GM10847 (cell line): Measurements from ENCODE around the gene KREMEN2.

Source experiments
- POLR2A ChIP-seq: IDR thresholded peaks from 2 replicates; pipeline ENCODE4 v1.6.1; 2011; ENCODE audit not compliant: insufficient read length; ENCODE audit errors: extremely low read depth

The KREMEN2 gene

DNA sequence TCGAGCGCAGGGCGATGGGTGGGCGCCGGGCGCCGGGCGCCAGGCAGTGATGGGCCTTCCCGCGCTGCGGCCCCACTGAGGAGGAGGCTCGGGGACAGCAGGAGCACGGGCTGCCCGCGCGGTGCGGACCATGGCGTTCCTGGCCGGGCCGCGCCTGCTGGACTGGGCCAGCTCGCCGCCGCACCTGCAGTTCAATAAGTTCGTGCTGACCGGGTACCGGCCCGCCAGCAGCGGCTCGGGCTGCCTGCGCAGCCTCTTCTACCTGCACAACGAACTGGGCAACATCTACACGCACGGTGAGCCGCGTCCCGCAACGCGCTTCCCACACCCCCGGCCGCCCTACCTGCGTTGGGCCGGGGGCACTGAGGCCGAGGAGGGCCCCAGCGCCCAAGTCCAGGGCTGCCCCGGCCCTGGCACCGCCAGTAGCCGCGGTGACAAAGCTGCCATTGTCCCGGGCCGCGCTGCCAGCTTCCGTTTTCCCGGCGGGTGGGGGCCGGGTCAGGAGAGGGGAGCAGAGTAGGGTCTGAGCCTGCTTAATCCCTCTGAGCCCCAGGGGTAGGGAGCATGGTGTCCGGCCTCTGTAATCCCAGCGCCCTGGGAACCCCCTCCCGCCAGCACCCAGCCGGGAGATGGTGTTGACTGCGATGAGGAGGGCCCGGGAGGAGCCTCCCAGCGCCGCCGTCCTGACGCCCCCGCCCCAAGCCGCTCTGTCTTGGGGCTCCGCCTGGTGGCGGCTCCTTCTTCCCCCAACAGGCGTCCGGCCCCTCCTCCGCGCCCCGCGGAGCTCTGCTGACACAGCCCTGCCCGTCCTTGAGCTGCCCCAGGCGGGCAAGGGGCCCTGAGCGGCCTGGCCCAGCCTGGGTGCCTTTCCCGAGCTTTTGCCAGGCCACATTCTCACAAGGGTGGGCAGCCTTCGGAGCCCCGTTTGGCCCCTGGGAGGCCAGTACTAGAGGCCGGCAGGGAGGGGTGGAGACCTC lies 5.8 kb downstream of the KREMEN2 start:
- TF ChIP-seq POLR2A: no peak

DNA sequence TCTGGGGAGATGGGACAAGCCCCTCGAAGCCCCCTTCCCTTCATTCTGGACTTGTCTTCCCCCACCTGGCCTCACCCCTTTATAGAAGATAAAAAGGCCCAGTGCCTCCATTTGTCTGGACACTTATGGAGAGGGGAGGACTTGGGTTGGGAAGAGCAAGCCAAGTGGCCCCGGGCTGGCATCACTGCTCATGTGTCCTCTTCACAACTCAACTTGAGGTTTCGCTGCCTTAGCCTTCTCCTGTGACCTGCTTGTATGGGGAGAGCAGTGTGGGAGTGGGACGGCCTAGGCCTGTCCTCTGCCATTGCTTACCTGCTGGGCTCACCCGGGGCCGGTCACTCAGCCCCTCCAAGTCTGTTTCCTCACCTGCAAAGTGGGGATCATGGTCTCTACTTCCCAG lies 6.5 kb downstream of the KREMEN2 start:
- TF ChIP-seq POLR2A: no peak

DNA sequence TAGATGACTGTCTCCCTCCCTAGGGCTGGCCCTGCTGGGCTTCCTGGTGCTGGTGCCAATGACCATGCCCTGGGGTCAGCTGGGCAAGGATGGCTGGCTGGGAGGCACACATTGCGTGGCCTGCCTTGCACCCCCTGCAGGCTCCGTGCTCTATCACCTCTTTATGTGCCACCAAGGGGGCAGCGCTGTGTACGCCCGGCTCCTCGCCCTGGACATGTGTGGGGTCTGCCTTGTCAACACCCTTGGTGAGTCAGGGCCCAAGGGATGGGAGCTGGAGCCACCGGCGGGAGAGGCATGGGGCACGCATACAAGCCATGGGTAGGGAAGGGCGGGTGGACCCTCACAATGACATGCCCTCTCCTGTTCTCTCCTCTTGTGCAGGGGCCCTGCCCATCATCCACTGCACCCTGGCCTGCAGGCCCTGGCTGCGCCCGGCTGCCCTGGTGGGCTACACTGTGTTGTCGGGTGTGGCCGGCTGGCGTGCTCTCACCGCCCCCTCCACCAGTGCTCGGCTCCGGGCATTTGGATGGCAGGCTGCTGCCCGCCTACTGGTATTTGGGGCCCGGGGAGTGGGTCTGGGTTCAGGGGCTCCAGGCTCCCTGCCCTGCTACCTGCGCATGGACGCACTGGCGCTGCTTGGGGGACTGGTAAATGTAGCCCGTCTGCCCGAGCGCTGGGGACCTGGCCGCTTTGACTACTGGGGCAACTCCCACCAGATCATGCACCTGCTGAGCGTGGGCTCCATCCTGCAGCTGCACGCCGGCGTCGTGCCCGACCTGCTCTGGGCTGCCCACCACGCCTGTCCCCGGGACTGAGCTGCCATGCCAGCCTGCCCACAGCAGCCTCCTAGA lies 7.3 kb downstream of the KREMEN2 start:
- TF ChIP-seq POLR2A: peak; percentile 14

DNA sequence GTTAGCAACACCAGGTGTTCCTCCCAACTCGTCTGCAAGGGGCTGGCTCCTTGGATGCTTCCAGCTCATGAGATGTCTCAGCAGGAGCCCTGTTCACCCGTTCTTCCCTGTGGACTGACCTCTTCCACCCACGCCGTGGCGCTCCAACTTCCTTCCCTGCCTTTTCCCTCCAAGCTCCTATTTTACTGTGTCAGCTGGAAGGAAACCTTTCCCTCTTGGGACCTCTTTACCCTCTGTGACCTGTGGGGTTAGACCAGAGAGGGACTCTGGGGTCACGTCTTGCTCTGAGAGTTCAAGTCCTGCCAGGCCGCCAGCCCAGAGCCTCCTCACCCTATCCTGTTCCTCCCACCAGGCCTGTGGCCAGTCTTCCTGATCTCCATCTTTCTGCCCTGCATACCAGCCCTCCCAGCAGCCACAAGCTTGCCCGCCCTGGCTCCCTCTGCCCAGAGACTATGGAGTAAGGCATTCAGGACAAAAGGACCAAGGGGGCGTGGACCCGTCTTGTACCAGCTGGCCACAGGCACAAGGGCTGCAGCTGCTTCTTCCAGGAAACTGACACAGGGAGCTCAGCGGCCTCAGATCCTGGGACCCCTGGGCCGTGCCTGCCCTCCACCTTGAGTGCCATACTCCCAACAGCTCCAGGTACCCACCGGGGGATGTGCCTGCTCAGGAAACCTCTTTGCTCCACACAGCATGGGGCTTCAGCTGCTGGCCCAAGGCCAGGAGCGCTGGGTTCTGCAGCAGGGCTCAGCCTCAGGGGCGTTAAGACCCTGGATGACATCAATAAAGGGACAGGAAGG lies 8.1 kb downstream of the KREMEN2 start:
- TF ChIP-seq POLR2A: no peak

DNA sequence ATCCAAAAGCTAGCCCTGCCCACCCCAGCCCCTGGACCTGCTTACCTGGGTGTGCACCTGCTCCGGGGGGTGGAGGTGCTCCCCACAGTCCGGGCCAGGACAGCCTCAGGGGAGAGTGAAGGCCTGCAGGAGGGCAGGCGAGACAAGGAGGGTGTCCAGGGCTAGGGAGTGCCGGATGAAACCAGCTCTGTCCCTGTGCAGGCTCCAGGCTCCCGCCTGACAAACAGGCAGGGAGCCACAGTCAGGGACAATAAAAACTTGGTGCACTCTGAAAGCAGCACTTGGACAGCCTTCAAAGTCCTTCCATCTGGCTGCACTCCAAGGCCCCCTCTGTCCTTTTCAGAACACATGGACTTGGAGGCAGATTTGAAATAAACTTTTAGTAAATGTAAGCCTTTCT lies 9.0 kb downstream of the KREMEN2 start:
- no peak for TF ChIP-seq POLR2A

DNA sequence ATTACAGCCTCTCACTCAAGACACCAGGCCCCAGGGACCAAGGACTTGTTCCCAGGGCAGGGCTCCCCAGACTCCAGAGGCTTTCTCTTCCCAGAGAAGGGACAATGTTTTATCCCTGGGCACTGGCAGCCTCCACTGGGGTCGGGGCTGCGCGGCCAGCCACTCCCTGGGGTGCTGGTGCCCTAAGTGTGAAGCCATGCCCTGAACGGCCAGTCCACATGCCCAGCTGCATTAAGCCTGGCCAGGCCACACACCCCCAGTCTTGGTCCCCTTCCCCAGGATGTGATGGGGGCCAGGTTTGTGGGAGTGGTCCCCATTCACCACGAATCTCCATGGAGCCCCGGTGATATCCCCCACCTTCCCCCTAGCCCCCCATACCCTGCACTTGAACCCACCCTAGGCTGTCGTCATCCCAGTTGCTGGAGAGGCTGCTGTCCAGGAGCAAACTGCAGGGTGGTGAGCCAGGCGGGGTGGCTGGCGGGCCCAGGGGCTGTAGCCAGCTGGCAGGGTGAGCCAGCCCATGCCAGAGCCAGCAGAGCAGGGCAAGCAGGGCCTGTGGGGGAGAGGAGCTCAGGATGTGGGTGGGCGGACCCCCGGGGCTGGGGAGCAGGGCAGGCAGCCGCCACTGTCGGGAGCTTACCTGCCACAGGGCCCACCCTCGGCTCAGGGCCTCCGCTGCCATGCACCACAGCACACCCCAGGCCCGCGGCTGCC lies 9.7 kb downstream of the KREMEN2 start:
- no peak for TF ChIP-seq POLR2A

DNA sequence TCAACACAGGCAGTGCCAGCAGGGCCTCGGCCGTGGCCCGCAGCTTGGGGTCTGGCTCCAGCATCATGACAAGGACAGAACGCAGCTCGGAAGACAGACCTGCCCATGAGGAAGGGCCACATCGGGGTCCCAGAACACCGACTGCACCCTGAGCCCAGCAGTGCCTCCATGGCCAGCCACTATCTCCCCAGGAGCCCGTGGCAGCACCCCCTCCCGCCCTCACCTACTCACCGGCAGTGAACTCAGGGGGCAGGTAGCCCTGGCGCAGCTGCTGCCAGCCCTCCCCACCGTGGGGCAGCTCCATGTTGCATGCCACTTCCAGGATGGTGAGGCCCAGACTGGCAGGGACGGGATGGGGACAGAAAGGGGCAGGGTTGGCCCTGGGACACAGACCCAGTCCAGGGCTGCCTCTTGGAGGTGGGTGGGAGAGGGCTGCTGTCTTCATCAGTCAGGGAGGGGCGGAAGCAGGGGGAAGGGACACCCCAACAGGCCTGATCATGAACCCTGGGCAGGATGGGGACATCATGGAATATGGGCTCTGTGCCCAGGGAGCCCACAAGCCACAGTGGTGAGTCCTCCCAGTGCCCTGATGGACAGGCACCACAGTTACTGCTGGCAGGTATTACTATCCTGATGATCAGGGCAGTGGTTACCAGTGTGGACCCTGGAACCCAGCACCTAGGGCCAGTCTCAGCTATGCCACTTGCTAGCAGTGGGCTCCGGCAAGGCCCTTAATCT lies 10.4 kb downstream of the KREMEN2 start:
- TF ChIP-seq POLR2A: no peak

DNA sequence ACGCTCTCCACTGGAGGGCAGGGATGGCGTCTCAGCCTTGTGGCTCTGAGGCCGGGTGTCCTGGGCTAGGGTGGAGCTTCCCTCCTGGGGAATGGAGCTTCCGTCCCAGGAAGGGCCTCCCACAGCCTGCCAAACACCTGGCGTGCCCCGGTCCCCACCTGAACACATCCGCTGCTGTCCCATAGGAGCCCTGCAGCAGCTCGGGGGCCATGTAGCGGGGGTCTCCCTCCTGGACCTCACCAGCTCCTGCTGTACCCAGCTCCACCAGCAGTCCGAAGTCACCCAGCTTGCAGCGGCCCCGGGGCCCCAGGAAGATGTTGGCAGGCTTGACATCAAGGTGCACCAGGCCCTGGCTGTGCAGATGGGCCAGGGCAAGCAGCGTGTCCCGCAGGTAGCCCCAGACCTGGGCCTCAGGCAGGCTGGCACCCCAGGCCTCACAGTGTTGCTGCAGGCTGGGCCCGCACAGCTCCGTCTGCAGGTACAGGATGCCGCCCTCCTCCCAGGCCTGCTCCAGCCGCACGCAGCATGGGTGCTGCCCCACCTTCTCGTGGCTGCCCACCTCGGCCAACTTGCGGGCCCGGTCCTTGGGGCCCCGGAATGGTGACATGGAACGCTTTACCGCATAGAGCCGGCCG lies 11.2 kb downstream of the KREMEN2 start:
- TF ChIP-seq POLR2A: no peak

DNA sequence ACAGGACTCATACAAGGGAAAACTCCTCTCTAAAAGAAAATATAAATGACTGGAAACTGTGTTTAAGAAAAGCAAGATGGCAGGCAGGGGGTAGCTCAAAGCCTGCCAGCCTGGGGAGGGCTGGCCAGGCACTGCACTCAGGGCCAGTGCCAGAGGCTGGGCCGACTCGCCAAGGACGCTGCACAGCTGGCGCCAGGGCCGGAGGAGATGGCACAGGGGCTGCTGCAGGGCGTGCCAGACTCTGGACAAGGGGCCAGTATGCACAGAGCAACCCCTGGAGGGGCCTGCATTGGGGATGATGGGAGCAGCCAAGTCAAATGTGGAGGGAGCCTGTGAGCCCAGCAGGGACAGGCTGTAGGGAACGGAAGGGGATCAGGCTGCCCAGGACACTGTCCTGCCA lies 12.1 kb downstream of the KREMEN2 start:
- no peak for TF ChIP-seq POLR2A

DNA sequence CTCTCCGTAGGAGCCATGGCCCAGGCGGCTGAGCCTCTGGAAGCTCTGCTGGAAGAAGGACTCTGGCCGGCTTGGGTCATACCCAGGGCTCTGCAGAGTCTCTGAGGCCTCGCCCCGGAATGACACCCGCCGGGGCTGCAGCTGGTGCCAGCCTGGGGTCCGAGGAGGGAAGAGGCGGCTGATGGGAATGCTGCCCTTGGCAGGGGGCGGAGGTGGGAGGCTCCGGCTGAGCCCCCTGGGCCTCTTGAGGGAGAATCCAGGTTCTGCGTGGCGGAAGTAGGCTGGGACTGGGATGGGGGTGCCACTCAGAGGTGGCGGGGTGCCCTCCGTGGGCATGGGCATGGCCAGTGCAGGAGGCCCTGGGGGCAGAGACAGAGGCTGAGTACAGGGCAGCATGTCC lies 12.6 kb downstream of the KREMEN2 start:
- TF ChIP-seq POLR2A: no peak

DNA sequence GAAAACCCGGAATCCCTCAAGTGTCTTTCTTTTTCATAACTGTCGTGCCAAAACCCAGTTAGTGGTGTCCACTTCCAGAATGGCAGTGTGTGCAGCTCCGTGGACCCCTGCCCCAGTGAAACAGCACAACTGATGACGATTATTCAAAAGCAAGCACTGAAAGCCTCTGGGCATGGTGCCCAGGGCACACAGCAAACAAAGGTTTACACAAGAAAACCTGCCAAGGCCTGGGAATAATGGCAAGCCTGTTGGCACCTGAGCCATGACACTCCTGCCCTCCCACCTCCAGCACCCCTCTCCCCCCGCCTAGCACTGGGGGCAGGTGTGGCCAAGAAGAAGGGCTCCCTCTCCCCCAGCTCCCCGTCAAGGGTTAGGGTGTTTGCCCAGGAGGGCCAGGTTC lies 13.4 kb downstream of the KREMEN2 start:
- no peak for TF ChIP-seq POLR2A

DNA sequence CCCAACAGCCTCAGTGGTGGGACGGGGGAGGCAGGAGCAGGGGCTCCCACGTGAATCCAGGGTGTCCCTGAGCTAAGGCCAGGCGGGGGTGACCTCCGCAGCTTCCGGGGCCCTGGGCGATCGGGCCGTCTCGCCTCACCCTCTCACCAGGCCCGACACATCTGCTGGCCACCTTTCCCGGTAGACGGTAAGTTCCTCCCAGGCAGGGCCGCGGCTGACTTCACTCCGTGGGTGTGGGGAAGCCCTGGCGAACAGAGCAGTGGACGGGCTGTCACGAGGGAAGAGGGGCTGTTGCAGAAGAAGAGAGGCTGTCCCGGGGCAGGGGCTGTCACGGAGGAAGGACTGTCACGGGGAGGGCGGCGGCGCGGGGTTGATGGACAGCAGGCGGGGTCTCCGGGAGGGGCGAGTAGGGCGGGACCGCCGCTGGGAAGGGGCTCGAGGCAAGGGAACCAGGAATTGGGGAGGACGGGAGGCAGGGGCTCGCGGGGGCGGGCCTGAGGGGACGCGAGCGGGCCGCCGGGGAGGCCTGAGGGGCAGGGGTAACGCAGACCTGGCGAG lies 15.7 kb downstream of the KREMEN2 start:
- TF ChIP-seq POLR2A: no peak

DNA sequence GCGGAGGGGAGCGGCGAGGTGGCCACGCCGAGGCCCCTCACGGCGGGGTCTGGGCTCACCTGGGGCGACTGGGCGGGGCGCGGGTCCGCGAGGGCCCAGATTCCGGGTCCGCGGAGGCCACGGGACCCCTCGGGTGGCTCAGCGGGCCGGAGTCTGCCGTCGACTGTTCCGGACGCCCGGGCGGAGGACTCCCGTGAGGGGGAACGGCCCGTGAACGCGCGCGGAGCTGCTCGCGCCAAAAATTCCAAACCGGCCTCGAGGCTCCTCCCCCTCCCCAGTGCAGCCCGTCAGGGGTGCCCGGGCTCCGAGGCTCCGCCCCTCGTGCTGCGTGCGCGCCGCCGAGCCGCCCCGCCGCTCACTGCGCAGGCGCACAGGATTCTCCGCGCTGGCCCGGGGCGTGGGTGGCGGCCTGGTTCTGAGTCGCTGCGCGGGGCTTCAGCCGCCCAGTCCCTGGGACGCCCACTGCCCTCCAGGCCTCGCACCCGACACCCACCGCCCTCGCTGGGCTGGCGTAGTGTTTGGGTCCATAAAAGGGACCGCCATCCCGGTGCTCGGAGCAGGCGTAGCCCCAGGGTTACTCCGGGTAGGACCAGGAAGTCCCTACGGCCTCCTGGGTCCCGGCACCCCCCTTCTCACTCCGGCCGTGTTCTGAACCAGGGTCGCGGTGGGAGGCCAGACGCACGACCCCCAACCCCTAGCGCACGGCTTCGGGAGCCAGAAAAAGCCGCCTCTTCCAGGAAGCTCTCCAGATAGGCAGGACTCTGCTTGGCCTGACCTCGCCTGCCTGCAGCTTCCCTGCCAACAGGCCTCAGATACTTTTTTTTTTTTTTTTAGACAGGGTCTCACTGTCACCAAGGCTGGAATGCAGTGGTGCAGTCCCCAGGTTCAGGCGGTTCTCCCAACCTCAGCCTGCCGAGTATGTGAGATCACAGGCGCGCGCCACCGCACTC lies 16.4 kb downstream of the KREMEN2 start, which contains the start of gene PKMYT1:
TSS of gene PKMYT1 (minus strand) at position 220 of the 950 bp plus-strand sequence. CDS start 789 bp downstream, outside the sequence.
- TF ChIP-seq POLR2A: peak; percentile 95
